Mesenchymal stem cell (in vitro differentiated cells and primary cell): ENCODE measurements around the gene OR6B3.

ENCODE experiments used
- DNase-seq: peaks from one replicate; pipeline ENCODE4 v3.0.0-alpha.2; 2013
- H2AFZ ChIP-seq: one replicate; pipeline ENCODE4 v1.6.1; 2013; ENCODE audit warnings: low read depth, mild to moderate bottlenecking, control low read depth, inconsistent platforms, low read length, moderate library complexity
- H2AK5ac ChIP-seq: 2 replicates; pipeline ENCODE4 v1.6.1; 2013; ENCODE audit warnings: low read length, moderate library complexity, mild to moderate bottlenecking, inconsistent platforms; ENCODE audit not compliant: severe bottlenecking
- H2BK120ac ChIP-seq: one replicate; pipeline ENCODE4 v1.6.1; 2013; ENCODE audit warnings: low read depth, mild to moderate bottlenecking, inconsistent platforms, low read length, moderate library complexity
- H2BK12ac ChIP-seq, 2 experiments: one replicate each; pipeline ENCODE4 v1.6.1; 2013; ENCODE audit warnings: inconsistent platforms in 2 of 2, low read length in 2 of 2, mild to moderate bottlenecking in 2 of 2, moderate library complexity in 2 of 2, control low read depth in 1 of 2
- H2BK15ac ChIP-seq: one replicate; pipeline ENCODE4 v1.6.1; 2013; ENCODE audit warnings: mild to moderate bottlenecking, low read depth, inconsistent platforms; ENCODE audit not compliant: poor library complexity, severe bottlenecking
- H2BK5ac ChIP-seq: 2 replicates; pipeline ENCODE4 v1.6.1; 2013; ENCODE audit warnings: low read depth, mild to moderate bottlenecking, low read length, control low read depth, inconsistent platforms; ENCODE audit not compliant: poor library complexity, severe bottlenecking
- H3K14ac ChIP-seq, 2 experiments: one replicate each; pipeline ENCODE4 v1.6.1; 2013; ENCODE audit warnings: inconsistent platforms in 2 of 2, low read length in 2 of 2, control low read depth in 1 of 2, mild to moderate bottlenecking in 1 of 2, moderate library complexity in 1 of 2
- H3K18ac ChIP-seq, 2 experiments: one replicate each; pipeline ENCODE4 v1.6.1; 2013; ENCODE audit warnings: inconsistent platforms in 2 of 2, low read length in 2 of 2, control low read depth in 1 of 2, low read depth in 1 of 2, mild to moderate bottlenecking in 1 of 2
- H3K23ac ChIP-seq, 2 experiments: one replicate each; pipeline ENCODE4 v1.6.1; 2013; ENCODE audit warnings: inconsistent platforms in 2 of 2, low read length in 2 of 2, mild to moderate bottlenecking in 2 of 2, moderate library complexity in 2 of 2, control low read depth in 1 of 2
- H3K27ac ChIP-seq: 2 replicates; pipeline ENCODE4 v1.5.1; 2013; ENCODE audit warnings: mild to moderate bottlenecking, moderate library complexity, low read length, control low read depth, inconsistent platforms; ENCODE audit not compliant: poor library complexity, severe bottlenecking
- H3K27me3 ChIP-seq, 2 experiments: 2 replicates each; pipeline versions ENCODE4 v1.6.1 to v1.7.0; 2013; ENCODE audit warnings: low read length in 2 of 2, mild to moderate bottlenecking in 2 of 2, moderate library complexity in 2 of 2, control low read depth in 1 of 2, inconsistent platforms in 1 of 2; ENCODE audit not compliant: control insufficient read depth in 1 of 2, insufficient read depth in 1 of 2
- H3K36me3 ChIP-seq, 2 experiments: 2 replicates each; pipeline versions ENCODE4 v1.6.1 to v1.7.0; 2013; ENCODE audit warnings: low read length in 2 of 2, control low read depth in 1 of 2, inconsistent platforms in 1 of 2, low read depth in 1 of 2, mild to moderate bottlenecking in 1 of 2; ENCODE audit not compliant: insufficient read depth in 2 of 2, control insufficient read depth in 1 of 2
- H3K4ac ChIP-seq, 2 experiments: one replicate each; pipeline ENCODE4 v1.6.1; 2013; ENCODE audit warnings: inconsistent platforms in 2 of 2, low read length in 2 of 2, mild to moderate bottlenecking in 2 of 2, moderate library complexity in 2 of 2, control low read depth in 1 of 2, low read depth in 1 of 2
- H3K4me1 ChIP-seq: 2 replicates; pipeline ENCODE4 v1.6.1; 2013; ENCODE audit warnings: low read depth, low read length, control low read depth; ENCODE audit not compliant: control insufficient read depth, insufficient read depth
- H3K4me2 ChIP-seq: 2 replicates; pipeline ENCODE4 v1.6.1; 2013; ENCODE audit warnings: low read length, mild to moderate bottlenecking, inconsistent platforms; ENCODE audit not compliant: poor library complexity, severe bottlenecking
- H3K4me3 ChIP-seq, 2 experiments: 2 replicates each; pipeline versions ENCODE4 v1.5.1 to v1.7.0; 2013; ENCODE audit warnings: low read length in 2 of 2, mild to moderate bottlenecking in 2 of 2, control low read depth in 1 of 2, low read depth in 1 of 2; ENCODE audit not compliant: insufficient read depth in 1 of 2
- H3K79me1 ChIP-seq: replicated peaks from 2 replicates; pipeline ENCODE4 v1.6.1; 2013; ENCODE audit warnings: mild to moderate bottlenecking, control low read depth, low read length, inconsistent platforms; ENCODE audit not compliant: poor library complexity, severe bottlenecking
- H3K9ac ChIP-seq: 2 replicates; pipeline ENCODE4 v1.7.0; 2013; ENCODE audit warnings: mild to moderate bottlenecking, low read length, moderate library complexity
- H3K9me3 ChIP-seq: 2 replicates; pipeline ENCODE4 v1.7.0; 2013; ENCODE audit warnings: mild to moderate bottlenecking, low read length; ENCODE audit not compliant: control insufficient read depth
- H4K8ac ChIP-seq: one replicate; pipeline ENCODE4 v1.6.1; 2013; ENCODE audit warnings: inconsistent platforms, mild to moderate bottlenecking, low read length, moderate library complexity
- H4K91ac ChIP-seq: one replicate; pipeline ENCODE4 v1.6.1; 2013; ENCODE audit warnings: mild to moderate bottlenecking, low read length, inconsistent platforms
- WGBS: methylation state at CpG from one replicate; pipeline ENCODE4 v1.1.7; 2013; ENCODE audit warnings: mixed read lengths; 5-methylcytosine and 5-hydroxymethylcytosine counted together

The OR6B3 gene

GRCh38 chr2:240032406-240033329 is 20.7 kb downstream of the OR6B3 start:
- Histone ChIP-seq H3K27ac (no peak overlapping the region), H3K36me3 (no peaks in the 10 kb centered on the region), H3K27me3 (peaks cover 20 to 56% of the 10 kb centered on the region in 2 experiments), H3K4me3 (no peak overlapping the region), H3K4ac (no peak overlapping the region), H3K9me3 (no peaks in the 10 kb centered on the region), H2AFZ (no peak overlapping the region), H2BK5ac (no peak overlapping the region), H3K23ac (no peak overlapping the region), H4K8ac (no peak overlapping the region), H3K9ac (no peak overlapping the region), H4K91ac (no peak overlapping the region), H3K4me1 (no peaks in the 10 kb centered on the region), H2BK15ac (no peak overlapping the region), H3K18ac (no peak overlapping the region), H2BK120ac (no peak overlapping the region), H3K79me1 (no peaks in the 10 kb centered on the region), H3K4me2 (no peak overlapping the region), H2BK12ac (no peak overlapping the region), H2AK5ac (no peak overlapping the region), H3K14ac (no peak overlapping the region)
- DNase-seq, result no peak
- 73% methylated on average over 14 of the region's 14 CpGs for WGBS

GRCh38 chr2:240030379-240031094 is 22.8 kb downstream of the OR6B3 start, which contains the start of gene OR6B2:
TSS of gene OR6B2 (minus strand) at chr2:240030429. CDS start at chr2:240030429, 0 bp downstream.
- no peak within 1 kb of the TSS for H2AK5ac ChIP-seq
- H2BK15ac ChIP-seq, result no peak within 1 kb of the TSS
- no peak within 1 kb of the TSS for H3K27ac ChIP-seq
- no peak within 1 kb of the TSS for H4K8ac ChIP-seq
- peaks cover 1% of the 10 kb centered on the region for H3K4me1 ChIP-seq
- H3K9ac ChIP-seq, result no peak within 1 kb of the TSS
- H3K23ac ChIP-seq, result no peak within 1 kb of the TSS
- H3K27me3 ChIP-seq, result peaks cover 20 to 42% of the 10 kb centered on the region in 2 experiments
- no peak for DNase-seq
- no peaks in the 10 kb centered on the region for H3K79me1 ChIP-seq
- H3K36me3 ChIP-seq, result no peaks in the 10 kb centered on the region
- no peak within 1 kb of the TSS for H3K4ac ChIP-seq
- no peak within 1 kb of the TSS for H2BK120ac ChIP-seq
- no peak within 1 kb of the TSS for H3K18ac ChIP-seq
- H3K9me3 ChIP-seq, result no peaks in the 10 kb centered on the region
- no peak within 1 kb of the TSS for H4K91ac ChIP-seq
- WGBS, result 64% methylated on average over 6 of the region's 6 CpGs
- no peak within 1 kb of the TSS for H2AFZ ChIP-seq
- no peak within 1 kb of the TSS for H3K4me2 ChIP-seq
- no peak within 1 kb of the TSS for H3K4me3 ChIP-seq
- no peak within 1 kb of the TSS for H3K14ac ChIP-seq
- no peak within 1 kb of the TSS for H2BK5ac ChIP-seq
- H2BK12ac ChIP-seq, result no peak within 1 kb of the TSS

GRCh38 chr2:240024766-240025165 is 28.6 kb downstream of the OR6B3 start:
- Histone ChIP-seq H2BK120ac (no peak overlapping the region), H3K9me3 (no peaks in the 10 kb centered on the region), H3K27ac (no peak overlapping the region), H3K4me2 (peak overlapping the region; percentile 76), H4K91ac (no peak overlapping the region), H3K18ac (peak overlapping the region in 1 of 2 experiments; percentile 98), H2AK5ac (no peak overlapping the region), H3K14ac (no peak overlapping the region), H3K23ac (no peak overlapping the region), H2BK5ac (no peak overlapping the region), H3K36me3 (peaks cover 15 to 19% of the 10 kb centered on the region in 2 experiments), H2BK15ac (no peak overlapping the region), H4K8ac (peak overlapping the region; percentile 27), H2BK12ac (no peak overlapping the region), H3K4ac (peak overlapping the region; percentile 13 to 45), H2AFZ (peak overlapping the region; percentile 29), H3K79me1 (peaks cover 16% of the 10 kb centered on the region), H3K9ac (peak overlapping the region; percentile 94), H3K4me3 (peak overlapping the region; percentile 91 to 96), H3K4me1 (peaks cover 5% of the 10 kb centered on the region), H3K27me3 (peaks cover 0 to 3% of the 10 kb centered on the region in 2 experiments)
- WGBS, result under 1% methylated on average over 17 of the region's 22 CpGs
- peak; percentile 12 for DNase-seq

GRCh38 chr2:240023792-240024191 is 29.5 kb downstream of the OR6B3 start:
- Histone ChIP-seq H3K4me2 (no peak overlapping the region), H2BK12ac (no peak overlapping the region), H3K9ac (peak overlapping the region; percentile 94), H2AFZ (no peak overlapping the region), H3K23ac (no peak overlapping the region), H3K4ac (no peak overlapping the region), H3K27ac (no peak overlapping the region), H3K9me3 (no peaks in the 10 kb centered on the region), H4K91ac (no peak overlapping the region), H3K14ac (no peak overlapping the region), H3K36me3 (peaks cover 20 to 25% of the 10 kb centered on the region in 2 experiments), H3K18ac (no peak overlapping the region), H3K4me3 (peak overlapping the region in 1 of 2 experiments; percentile 91), H2BK15ac (no peak overlapping the region), H2BK5ac (no peak overlapping the region), H3K79me1 (peaks cover 20% of the 10 kb centered on the region), H2AK5ac (no peak overlapping the region), H4K8ac (no peak overlapping the region), H2BK120ac (no peak overlapping the region), H3K4me1 (peaks cover 5% of the 10 kb centered on the region), H3K27me3 (no peaks in the 10 kb centered on the region)
- WGBS, result 85% methylated on average over 9 of the region's 9 CpGs
- no peak for DNase-seq
